A673 (cell line): ENCODE measurements around the gene MSI2. TPM values are rescaled to one million over a fixed set of nuclear protein-coding genes. Genes with fewer than 3 reads are reported as not detected.

Source experiments
- BruUV-seq: library from RNA; stranded (reverse); fragments of 400-500 nt; replicated peaks from 2 replicates; lab custom pipeline; 2021; lab: Mats Ljungman, UMichigan
- CTCF ChIA-PET: fragments of 300-600 bp; sonication (Branson Sonifier 250); formaldehyde crosslinking; loops from one replicate; lab custom pipeline; 2022; ENCODE audit warnings: antibody characterized with exemption; lab: Charles Lee
- POLR2A ChIA-PET: fragments of 300-600 bp; sonication (Branson Sonifier 250); formaldehyde crosslinking; loops from one replicate; lab custom pipeline; 2022; ENCODE audit warnings: antibody characterized with exemption; ENCODE audit not compliant: low non-redundant PET; lab: Charles Lee
- DNase-seq: peaks from one replicate; pipeline ENCODE4 v3.0.0-alpha.2; 2015; ENCODE audit warnings: low spot score
- H3K27ac ChIP-seq: fragments of 200-600 bp; sonication (generic); 2 replicates; pipeline ENCODE4 v1.5.1; 2016; ENCODE audit warnings: mixed run types, low read depth, mild to moderate bottlenecking, mixed read lengths, antibody characterized with exemption, low read length; ENCODE audit not compliant: poor library complexity, severe bottlenecking
- H3K27me3 ChIP-seq: fragments of 200-600 bp; sonication (generic); replicated peaks from 2 replicates; pipeline ENCODE4 v1.6.1; 2017; ENCODE audit warnings: mixed run types, low read depth, mild to moderate bottlenecking, mixed read lengths, antibody characterized with exemption, low read length; ENCODE audit not compliant: insufficient read depth, poor library complexity
- H3K36me3 ChIP-seq: fragments of 200-600 bp; sonication (generic); 2 replicates; pipeline ENCODE4 v1.6.1; 2016; ENCODE audit warnings: mixed run types, mild to moderate bottlenecking, mixed read lengths, antibody characterized with exemption, low read length; ENCODE audit not compliant: insufficient read depth, poor library complexity, severe bottlenecking
- H3K4me1 ChIP-seq: fragments of 200-600 bp; sonication (generic); 2 replicates; pipeline ENCODE4 v1.6.1; 2017; ENCODE audit warnings: mixed run types, mild to moderate bottlenecking, mixed read lengths, antibody characterized with exemption, low read length; ENCODE audit not compliant: insufficient read depth, poor library complexity, severe bottlenecking
- H3K4me3 ChIP-seq: fragments of 200-600 bp; sonication (generic); 2 replicates; pipeline ENCODE4 v1.5.1; 2016; ENCODE audit warnings: low read depth, mixed run types, mild to moderate bottlenecking, mixed read lengths, low read length; ENCODE audit not compliant: poor library complexity, severe bottlenecking
- H3K9me3 ChIP-seq: fragments of 200-600 bp; sonication (generic); 2 replicates; pipeline ENCODE4 v1.6.1; 2016; ENCODE audit warnings: mixed run types, low read depth, mild to moderate bottlenecking, mixed read lengths, antibody characterized with exemption, low read length; ENCODE audit not compliant: poor library complexity, severe bottlenecking
- EZH2 ChIP-seq: fragments of 200-600 bp; sonication (generic); IDR thresholded peaks from 2 replicates; pipeline ENCODE4 v1.6.1; 2017; ENCODE audit warnings: borderline replicate concordance, low read depth, mild to moderate bottlenecking, mixed read lengths, antibody characterized with exemption, low read length; ENCODE audit not compliant: poor library complexity, severe bottlenecking
- intact Hi-C: fragments of 100-400 bp; cut with micrococcal nuclease; formaldehyde crosslinking; loops from one replicate; pipeline ENCODE4 v1.10.0; 2022; ENCODE audit not compliant: unreplicated experiment
- total RNA-seq: library from RNA; stranded (reverse); gene quantifications from 2 replicates; pipeline ENCODE4 v1.2.3, GENCODE V29; 2021
- TF ChIP-seq, protein P1 (sequence below): fragments of 300-800, 200-600 bp; sonication (generic); conservative IDR thresholded peaks from 2 replicates; pipeline ENCODE4 v1.5.1; 2017; ENCODE audit warnings: low read depth, mild to moderate bottlenecking, antibody characterized with exemption, low read length, moderate library complexity, mixed read lengths

MSI2 gene
- total RNA-seq, 1 experiment from 2014 or later = 108 TPM

- BruUV-seq = no TSS peak
- H3K27me3 ChIP-seq = no peaks in the 10 kb centered on the region
- no peak for DNase-seq
- no peak overlapping the region for H3K4me3 ChIP-seq
- H3K9me3 ChIP-seq = no peaks in the 10 kb centered on the region
- intact Hi-C loops = no loop called here
- no peak overlapping the region for H3K27ac ChIP-seq
- CTCF ChIA-PET = interaction anchor here (0.6 to 2.1 kb wide), 4 partner anchors 8 to 421 kb away, joined by 3 to 11 read pairs (median 3); no protein-coding TSS in a partner anchor
- H3K36me3 ChIP-seq = no peaks in the 10 kb centered on the region
- POLR2A ChIA-PET = no interaction called here
- H3K4me1 ChIP-seq = peaks cover 27% of the 10 kb centered on the region
- TF ChIP-seq, protein P1, sequence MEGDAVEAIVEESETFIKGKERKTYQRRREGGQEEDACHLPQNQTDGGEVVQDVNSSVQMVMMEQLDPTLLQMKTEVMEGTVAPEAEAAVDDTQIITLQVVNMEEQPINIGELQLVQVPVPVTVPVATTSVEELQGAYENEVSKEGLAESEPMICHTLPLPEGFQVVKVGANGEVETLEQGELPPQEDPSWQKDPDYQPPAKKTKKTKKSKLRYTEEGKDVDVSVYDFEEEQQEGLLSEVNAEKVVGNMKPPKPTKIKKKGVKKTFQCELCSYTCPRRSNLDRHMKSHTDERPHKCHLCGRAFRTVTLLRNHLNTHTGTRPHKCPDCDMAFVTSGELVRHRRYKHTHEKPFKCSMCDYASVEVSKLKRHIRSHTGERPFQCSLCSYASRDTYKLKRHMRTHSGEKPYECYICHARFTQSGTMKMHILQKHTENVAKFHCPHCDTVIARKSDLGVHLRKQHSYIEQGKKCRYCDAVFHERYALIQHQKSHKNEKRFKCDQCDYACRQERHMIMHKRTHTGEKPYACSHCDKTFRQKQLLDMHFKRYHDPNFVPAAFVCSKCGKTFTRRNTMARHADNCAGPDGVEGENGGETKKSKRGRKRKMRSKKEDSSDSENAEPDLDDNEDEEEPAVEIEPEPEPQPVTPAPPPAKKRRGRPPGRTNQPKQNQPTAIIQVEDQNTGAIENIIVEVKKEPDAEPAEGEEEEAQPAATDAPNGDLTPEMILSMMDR = no peak
- no peak for TF ChIP-seq EZH2
Measured at GRCh38 chr17:57663326-57664070, 407.2 kb downstream of the MSI2 start.

DNA sequence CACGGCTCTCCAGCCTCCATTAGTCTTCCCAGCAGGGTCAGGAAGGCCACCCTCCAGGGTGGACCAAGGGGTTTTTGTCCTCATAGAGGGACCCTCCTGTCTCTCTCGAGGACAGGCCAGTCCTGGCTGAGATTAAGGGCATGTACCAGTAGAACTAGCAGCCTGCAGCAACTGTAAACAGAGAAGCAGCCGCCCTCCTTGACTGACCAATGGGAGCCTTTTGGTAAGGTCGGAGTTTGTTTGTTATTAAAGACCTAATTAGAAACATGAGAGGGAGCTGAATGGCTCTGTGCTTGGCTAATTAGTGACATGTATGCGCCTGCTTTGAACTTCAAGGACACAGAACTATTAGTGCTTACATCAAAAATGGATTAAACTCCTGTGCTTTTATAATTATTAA, 408.8 kb downstream of the MSI2 start:
- Histone ChIP-seq H3K4me1 (peaks cover 27% of the 10 kb centered on the region), H3K27ac (no peak overlapping the region), H3K27me3 (no peaks in the 10 kb centered on the region), H3K4me3 (no peak overlapping the region), H3K9me3 (no peaks in the 10 kb centered on the region), H3K36me3 (no peaks in the 10 kb centered on the region)
- TF ChIP-seq, protein P1 = no peak
- TF ChIP-seq EZH2 = no peak
- intact Hi-C loops = no loop called here
- ChIA-PET POLR2A (no interaction called here), CTCF (no interaction called here)
- no peak for DNase-seq
- no TSS peak for BruUV-seq

GRCh38 chr17:57665696-57666095, 409.4 kb downstream of the MSI2 start:
- no TSS peak for BruUV-seq
- CTCF ChIA-PET = no interaction called here
- Histone ChIP-seq H3K27me3 (no peaks in the 10 kb centered on the region), H3K36me3 (no peaks in the 10 kb centered on the region), H3K27ac (no peak overlapping the region), H3K9me3 (no peaks in the 10 kb centered on the region), H3K4me3 (no peak overlapping the region), H3K4me1 (peaks cover 27% of the 10 kb centered on the region)
- TF ChIP-seq EZH2 = no peak
- TF ChIP-seq, protein P1 = no peak
- intact Hi-C loops = no loop called here
- POLR2A ChIA-PET = no interaction called here
- DNase-seq = no peak
